HG03175 (cell line): Measurements from ENCODE around the gene LRIG1.

Experiments used
- ATAC-seq: cut with Tn5 transposase; IDR thresholded peaks from one replicate; pipeline ENCODE4 v1.9.1; 2021; ENCODE audit warnings: mild to moderate bottlenecking, moderate library complexity; ENCODE audit not compliant: unreplicated experiment

Gene LRIG1, protein sequence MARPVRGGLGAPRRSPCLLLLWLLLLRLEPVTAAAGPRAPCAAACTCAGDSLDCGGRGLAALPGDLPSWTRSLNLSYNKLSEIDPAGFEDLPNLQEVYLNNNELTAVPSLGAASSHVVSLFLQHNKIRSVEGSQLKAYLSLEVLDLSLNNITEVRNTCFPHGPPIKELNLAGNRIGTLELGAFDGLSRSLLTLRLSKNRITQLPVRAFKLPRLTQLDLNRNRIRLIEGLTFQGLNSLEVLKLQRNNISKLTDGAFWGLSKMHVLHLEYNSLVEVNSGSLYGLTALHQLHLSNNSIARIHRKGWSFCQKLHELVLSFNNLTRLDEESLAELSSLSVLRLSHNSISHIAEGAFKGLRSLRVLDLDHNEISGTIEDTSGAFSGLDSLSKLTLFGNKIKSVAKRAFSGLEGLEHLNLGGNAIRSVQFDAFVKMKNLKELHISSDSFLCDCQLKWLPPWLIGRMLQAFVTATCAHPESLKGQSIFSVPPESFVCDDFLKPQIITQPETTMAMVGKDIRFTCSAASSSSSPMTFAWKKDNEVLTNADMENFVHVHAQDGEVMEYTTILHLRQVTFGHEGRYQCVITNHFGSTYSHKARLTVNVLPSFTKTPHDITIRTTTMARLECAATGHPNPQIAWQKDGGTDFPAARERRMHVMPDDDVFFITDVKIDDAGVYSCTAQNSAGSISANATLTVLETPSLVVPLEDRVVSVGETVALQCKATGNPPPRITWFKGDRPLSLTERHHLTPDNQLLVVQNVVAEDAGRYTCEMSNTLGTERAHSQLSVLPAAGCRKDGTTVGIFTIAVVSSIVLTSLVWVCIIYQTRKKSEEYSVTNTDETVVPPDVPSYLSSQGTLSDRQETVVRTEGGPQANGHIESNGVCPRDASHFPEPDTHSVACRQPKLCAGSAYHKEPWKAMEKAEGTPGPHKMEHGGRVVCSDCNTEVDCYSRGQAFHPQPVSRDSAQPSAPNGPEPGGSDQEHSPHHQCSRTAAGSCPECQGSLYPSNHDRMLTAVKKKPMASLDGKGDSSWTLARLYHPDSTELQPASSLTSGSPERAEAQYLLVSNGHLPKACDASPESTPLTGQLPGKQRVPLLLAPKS

DNA sequence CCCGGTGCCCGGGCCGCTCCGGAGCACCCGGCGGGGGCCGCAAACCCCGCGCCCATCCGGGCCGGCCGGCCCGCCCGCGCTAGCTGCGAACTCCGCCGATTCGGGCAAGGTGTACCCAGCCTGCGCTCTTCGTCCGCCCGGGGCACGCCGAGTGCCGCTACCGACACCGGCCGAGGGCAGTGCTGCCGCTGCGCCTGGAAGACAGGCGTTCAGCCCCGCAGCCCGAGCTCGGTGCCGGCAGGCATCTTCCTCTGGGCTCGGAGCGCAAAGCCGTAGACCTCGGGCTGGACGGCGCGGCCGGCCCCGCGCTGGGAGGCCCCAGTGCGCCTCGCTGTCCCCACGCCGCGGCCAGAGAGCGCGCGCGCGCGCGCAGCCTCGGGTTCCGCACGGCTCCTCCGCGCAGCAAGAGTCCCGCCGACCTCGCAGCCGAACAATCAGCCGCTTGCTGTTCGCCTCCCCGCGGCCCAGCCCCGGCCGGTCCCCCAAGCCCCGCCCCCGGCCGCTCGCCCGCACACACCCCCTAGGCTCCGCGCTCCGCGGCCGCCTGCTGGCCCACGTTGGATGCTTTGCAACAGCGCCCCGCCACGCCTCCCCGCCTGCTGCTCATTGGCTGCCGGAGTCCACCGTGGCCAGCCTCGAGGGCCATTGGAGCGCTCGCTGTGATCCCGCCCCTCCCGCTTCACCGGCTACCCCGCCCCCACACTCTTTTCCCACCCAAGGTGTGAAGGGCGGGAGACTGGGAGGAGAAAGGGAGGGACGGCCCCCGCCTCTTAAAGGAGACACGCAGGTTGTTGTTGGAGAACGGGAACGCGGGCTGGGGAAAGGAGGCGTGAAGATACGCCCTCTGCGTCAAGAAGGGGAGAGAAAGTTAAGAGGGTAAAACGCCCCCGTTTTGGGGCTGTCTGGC is at the start of gene LRIG1:
LRIG1 (minus strand) TSS at position 447 of the 907 bp plus-strand sequence. CDS start 615 bp downstream, outside the sequence.
- peak; percentile 97 for ATAC-seq

DNA sequence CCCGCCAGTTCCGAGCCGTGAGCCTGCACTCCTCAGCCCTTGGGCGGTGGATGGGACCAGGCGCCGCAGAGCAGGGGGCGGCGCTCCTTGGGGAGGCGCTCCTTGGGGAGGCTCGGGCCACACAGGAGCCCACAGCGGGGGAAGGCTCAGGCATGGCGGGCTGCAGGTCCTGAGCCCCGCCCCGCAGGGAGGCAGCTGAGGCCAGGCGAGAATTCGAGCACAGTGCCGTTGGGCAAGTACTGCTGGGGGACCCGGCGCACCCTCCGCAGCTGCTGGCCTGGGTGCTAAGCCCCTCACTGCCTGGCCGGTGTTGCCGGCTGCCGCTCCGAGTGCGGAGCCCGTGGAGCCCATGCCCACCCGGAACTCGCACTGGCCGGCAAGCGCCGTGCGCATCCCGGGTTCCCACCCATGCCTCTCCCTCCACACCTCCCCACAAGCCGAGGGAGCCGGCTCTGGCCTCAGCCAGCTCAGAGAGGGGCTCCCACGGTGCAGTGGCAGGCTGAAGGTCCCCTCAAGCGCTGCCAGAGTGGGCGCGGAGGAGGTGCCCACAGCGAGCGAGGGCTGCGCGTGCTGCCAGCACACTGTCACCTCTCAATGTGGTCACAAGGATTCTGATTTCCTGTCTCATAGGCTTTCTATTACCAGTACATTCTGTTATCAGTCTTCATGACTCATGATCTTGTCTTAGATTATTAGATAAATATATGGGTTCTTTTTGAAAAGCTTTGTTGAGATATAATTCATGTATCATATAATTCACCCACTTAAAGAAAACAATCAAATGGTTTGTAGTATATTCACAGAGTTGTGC is 44.0 kb upstream of the LRIG1 start:
- no peak for ATAC-seq

DNA sequence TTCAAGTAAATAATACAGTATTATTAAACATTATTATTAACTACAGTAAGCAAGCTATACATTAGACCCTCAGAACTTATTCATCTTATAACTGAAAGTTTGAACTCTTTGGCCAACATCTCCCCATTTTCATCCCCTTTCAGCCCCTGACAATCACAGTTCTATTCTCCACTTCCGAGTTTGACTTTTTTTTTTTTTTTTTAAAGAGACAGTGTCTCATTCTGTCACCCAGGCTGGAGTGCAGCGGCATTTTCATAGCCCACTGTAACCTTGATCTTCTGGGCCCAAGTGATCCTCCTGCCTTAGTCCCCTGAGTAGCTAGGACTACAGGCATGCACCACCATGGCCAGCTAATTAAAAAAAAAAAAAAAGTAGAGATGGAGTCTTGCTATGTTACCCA is 41.3 kb upstream of the LRIG1 start:
- ATAC-seq = no peak

GRCh38 chr3:66539466-66539989 is 38.7 kb upstream of the LRIG1 start:
- no peak for ATAC-seq

GRCh38 chr3:66538390-66538789 is 37.6 kb upstream of the LRIG1 start:
- ATAC-seq = no peak

DNA sequence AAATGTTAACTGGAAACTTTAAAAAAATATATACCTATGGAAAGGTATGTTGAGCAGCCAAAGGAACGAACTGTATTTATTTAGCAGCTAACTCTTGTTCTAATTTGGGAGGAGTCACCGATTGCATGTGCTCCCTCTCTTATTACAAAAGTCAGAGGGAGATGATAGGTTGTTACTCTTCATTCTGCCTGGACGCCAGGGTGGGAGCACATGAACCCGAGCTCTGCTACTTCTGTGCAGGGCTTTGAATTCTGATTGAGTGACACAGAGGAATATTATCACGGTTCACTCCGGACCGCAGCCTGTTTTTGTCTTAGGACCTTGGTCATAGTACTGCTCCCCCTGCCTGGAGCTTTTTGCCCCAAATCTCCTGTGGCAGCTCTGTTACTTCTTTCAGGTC is 36.9 kb upstream of the LRIG1 start:
- no peak for ATAC-seq

DNA sequence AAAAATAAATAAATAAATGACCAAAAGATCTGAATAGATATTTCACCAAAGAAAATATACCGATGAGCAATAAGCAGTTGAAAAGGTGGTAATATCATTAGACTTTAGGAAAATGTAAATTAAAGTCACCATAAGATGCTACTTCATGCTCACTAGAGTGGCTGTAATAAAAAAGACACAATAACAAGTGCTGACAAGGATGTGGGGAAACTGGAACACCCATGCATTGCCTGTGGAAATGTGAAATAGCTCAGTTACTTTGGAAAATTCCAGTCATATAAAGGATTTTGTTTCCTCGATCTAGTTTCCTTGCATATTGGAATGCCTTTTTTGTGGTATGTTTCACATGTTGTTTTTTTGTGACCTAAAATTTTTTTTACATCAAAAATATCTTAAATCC is 36.0 kb upstream of the LRIG1 start:
- no peak for ATAC-seq

DNA sequence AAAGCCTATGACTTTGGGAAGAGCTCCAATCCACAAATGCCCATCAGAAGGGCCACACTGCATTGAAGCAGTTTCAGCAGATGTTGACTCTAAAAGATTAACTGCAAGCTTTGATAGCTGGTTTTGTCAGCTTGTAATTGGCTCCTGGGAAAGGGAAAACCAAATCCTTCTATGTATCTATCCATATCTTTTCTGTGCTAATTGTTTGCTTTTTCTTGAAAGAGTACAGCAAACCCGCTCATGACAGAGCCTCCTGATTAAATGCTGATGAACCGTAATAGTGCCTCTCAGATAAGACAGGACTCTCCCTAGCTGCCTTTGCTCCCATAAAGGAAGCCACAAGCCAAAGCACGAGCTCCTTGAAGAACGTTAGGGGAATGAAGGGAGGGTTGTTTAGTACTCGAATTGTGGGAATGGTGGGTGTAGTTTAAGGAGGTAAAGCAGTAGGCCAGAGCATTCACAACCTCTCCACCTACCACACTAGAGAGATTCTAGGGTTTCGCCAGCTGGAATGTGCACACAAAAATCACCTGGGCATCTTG is 33.6 kb upstream of the LRIG1 start:
- no peak for ATAC-seq

GRCh38 chr3:66532613-66533012 is 31.8 kb upstream of the LRIG1 start:
- ATAC-seq = no peak

GRCh38 chr3:66532160-66532587 is 31.4 kb upstream of the LRIG1 start:
- ATAC-seq = no peak

DNA sequence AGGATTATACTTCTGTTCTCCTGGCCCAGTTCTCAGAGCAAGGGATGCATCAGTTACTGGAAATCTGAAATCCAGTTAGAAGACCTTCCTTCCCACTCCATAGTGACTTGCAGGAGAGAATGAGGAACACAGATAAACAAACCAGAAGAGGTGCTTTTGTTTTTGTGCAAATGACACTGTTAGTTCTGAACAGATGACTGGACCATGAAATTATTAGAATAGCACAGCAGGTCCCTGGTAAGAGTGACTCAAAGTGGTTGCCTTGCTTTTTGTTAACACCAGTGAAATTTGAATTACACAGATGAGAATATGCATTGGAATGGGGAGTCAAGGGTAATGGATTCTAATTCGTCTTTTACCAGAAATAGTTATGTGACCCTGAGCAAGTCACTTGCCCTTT is 30.4 kb upstream of the LRIG1 start:
- ATAC-seq = no peak

GRCh38 chr3:66527246-66527645 is 26.4 kb upstream of the LRIG1 start:
- no peak for ATAC-seq

GRCh38 chr3:66525771-66526170 is 24.9 kb upstream of the LRIG1 start:
- ATAC-seq = no peak

DNA sequence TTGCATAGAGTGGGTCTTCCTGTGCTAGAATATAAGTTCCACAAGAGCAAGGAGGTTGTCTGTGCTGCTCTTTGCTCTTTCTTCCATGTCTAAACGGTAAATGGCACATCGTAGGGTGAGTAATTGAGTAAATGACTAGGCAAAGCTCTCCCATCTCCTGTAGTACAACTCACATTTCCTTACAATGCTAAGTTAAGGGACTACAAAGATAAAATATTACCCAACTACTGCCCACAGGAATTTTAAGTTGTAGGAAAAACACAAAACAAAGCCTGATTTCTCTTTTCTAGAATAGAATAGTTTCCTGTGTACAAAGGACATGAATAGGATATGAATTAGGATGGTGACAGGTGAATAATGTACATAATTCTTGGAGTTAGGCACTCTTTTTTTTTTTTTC is 19.9 kb upstream of the LRIG1 start:
- ATAC-seq = no peak

GRCh38 chr3:66518644-66519043 is 17.8 kb upstream of the LRIG1 start:
- no peak for ATAC-seq

- no peak for ATAC-seq
Measured at GRCh38 chr3:66518126-66518525, 17.3 kb upstream of the LRIG1 start.

DNA sequence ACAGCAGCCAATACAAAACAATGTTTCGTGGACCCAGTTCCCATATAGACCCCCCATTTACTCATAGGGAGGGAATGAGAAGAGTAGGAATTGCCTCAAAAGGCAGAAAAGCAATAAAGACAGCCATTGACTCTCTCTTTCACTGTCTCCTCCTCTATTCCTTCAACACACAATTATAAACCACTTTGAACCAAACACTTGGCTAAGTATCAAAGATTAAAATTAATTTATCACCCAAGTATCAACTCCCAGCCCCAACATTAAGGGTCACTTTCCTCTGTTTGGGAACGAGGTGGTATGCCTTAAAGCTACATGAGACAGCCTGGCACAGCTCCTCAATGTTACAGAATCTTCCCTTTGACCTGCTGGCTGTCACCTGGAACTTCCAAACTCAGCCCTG is 16.4 kb upstream of the LRIG1 start:
- ATAC-seq = no peak

DNA sequence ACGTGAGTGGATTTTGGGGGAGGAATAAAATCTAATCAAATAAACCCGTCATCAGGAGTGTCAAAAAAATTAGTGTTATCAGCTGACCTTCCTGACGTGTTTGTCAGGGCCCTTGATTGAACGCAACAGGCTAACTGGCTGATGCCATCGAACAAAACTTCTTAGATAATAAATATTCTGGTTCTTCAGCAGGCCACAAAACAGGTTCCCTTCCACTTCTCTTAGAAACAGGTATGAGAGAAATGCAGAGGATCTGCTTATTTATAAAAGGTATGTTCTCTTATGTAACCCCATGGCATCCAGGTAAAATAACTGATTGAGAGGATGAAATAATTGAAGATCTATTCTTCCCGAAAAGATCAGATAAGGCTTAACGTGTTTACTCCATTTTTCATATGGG is 7.6 kb upstream of the LRIG1 start:
- no peak for ATAC-seq
